Measurements from ENCODE around the gene MEGF6. TPM values are rescaled to one million over a fixed set of nuclear protein-coding genes. Genes with fewer than 3 reads are reported as not detected.
A peak's percentile ranks its signal among the peaks of the same experiment; 100 is the strongest.

The MEGF6 gene
- total RNA-seq, 2 donors from 2014 or later = 83.0 to 103 TPM

GRCh38 chr1:3463408-3463863, 147.9 kb downstream of the MEGF6 start:
- Mint-ChIP-seq H3K36me3 (ENCODE audit: low read depth) (peaks cover 33% of the 10 kb centered on the region), H3K27me3 (ENCODE audit: insufficient read depth) (peaks cover 1% of the 10 kb centered on the region)
- TF ChIP-seq CTCF (conservative IDR thresholded peaks at IDR 0.05) = no peak

GRCh38 chr1:3463013-3463385, 148.3 kb downstream of the MEGF6 start:
- no peak for TF ChIP-seq CTCF (conservative IDR thresholded peaks at IDR 0.05)
- Histone ChIP-seq H3K27me3 (ENCODE audit: control insufficient read depth, insufficient read depth, low read length, poor library complexity, severe bottlenecking) (no peaks in the 10 kb centered on the region), H3K36me3 (ENCODE audit: control insufficient read depth, insufficient read depth, low read length) (peaks cover 37% of the 10 kb centered on the region), H3K9ac (ENCODE audit: extremely low read depth, low read length, poor library complexity, severe bottlenecking) (no peak overlapping the region), H3K9me3 (ENCODE audit: control insufficient read depth, low read length) (no peaks in the 10 kb centered on the region), H3K4me3 (ENCODE audit: low read length) (no peak overlapping the region), H3K27ac (ENCODE audit: low read depth, low read length) (no peak overlapping the region), H3K4me1 (ENCODE audit: control insufficient read depth, insufficient read depth, low read length) (no peaks in the 10 kb centered on the region)
- Mint-ChIP-seq H3K4me1 (peaks cover 6% of the 10 kb centered on the region), H3K9me3 (no peaks in the 10 kb centered on the region), H3K27ac (no peak overlapping the region), H3K36me3 (ENCODE audit: low read depth) (peaks cover 34% of the 10 kb centered on the region), H3K27me3 (ENCODE audit: insufficient read depth) (peaks cover 1% of the 10 kb centered on the region), H3K4me3 (no peak overlapping the region)
- no peak for DNase-seq
- 93 to 100% methylated on average over 12 to 22 of the region's 22 CpGs for WGBS, 2 experiments (ENCODE audit: insufficient coverage in 1 of 2, insufficient read length in 1 of 2)

More at GRCh38 chr1:3463408-3463863, 147.9 kb downstream of the MEGF6 start:
- no peak overlapping the region for H3K27ac Mint-ChIP-seq
- no peak overlapping the region for H3K4me3 ChIP-seq (ENCODE audit: low read length)
- WGBS, 2 experiments (ENCODE audit: insufficient coverage in 1 of 2, insufficient read length in 1 of 2) = 93 to 96% methylated on average over 12 to 20 of the region's 20 CpGs
- H3K9ac ChIP-seq (ENCODE audit: extremely low read depth, low read length, poor library complexity, severe bottlenecking) = no peak overlapping the region
- no peak for DNase-seq
- peak overlapping the region; percentile 11 for H3K27ac ChIP-seq (ENCODE audit: low read depth, low read length)
- H3K9me3 ChIP-seq (ENCODE audit: control insufficient read depth, low read length) = no peaks in the 10 kb centered on the region
- H3K4me1 Mint-ChIP-seq = peaks cover 6% of the 10 kb centered on the region
- H3K27me3 ChIP-seq (ENCODE audit: control insufficient read depth, insufficient read depth, low read length, poor library complexity, severe bottlenecking) = no peaks in the 10 kb centered on the region
- H3K4me3 Mint-ChIP-seq = no peak overlapping the region
- H3K36me3 ChIP-seq (ENCODE audit: control insufficient read depth, insufficient read depth, low read length) = peaks cover 32% of the 10 kb centered on the region
- H3K4me1 ChIP-seq (ENCODE audit: control insufficient read depth, insufficient read depth, low read length) = no peaks in the 10 kb centered on the region
- no peaks in the 10 kb centered on the region for H3K9me3 Mint-ChIP-seq

GRCh38 chr1:3462356-3463012, 148.8 kb downstream of the MEGF6 start:
- Mint-ChIP-seq H3K27ac (no peak overlapping the region), H3K36me3 (ENCODE audit: low read depth) (peaks cover 34% of the 10 kb centered on the region), H3K4me1 (peaks cover 6% of the 10 kb centered on the region)

More at GRCh38 chr1:3462356-3463012, 148.8 kb downstream of the MEGF6 start:
- H3K27me3 ChIP-seq (ENCODE audit: control insufficient read depth, insufficient read depth, low read length, poor library complexity, severe bottlenecking) = no peaks in the 10 kb centered on the region
- peaks cover 37% of the 10 kb centered on the region for H3K36me3 ChIP-seq (ENCODE audit: control insufficient read depth, insufficient read depth, low read length)
- H3K4me3 ChIP-seq (ENCODE audit: low read length) = no peak overlapping the region
- WGBS, 2 experiments (ENCODE audit: insufficient coverage in 1 of 2, insufficient read length in 1 of 2) = 96% methylated on average over 14 to 16 of the region's 16 CpGs
- no peaks in the 10 kb centered on the region for H3K9me3 ChIP-seq (ENCODE audit: control insufficient read depth, low read length)
- H3K27ac ChIP-seq (ENCODE audit: low read depth, low read length) = no peak overlapping the region
- Mint-ChIP-seq H3K9me3 (no peaks in the 10 kb centered on the region), H3K27me3 (ENCODE audit: insufficient read depth) (peaks cover 1% of the 10 kb centered on the region), H3K4me3 (no peak overlapping the region)
- no peak for DNase-seq
- no peak for TF ChIP-seq CTCF (conservative IDR thresholded peaks at IDR 0.05)
- no peak overlapping the region for H3K9ac ChIP-seq (ENCODE audit: extremely low read depth, low read length, poor library complexity, severe bottlenecking)
- no peaks in the 10 kb centered on the region for H3K4me1 ChIP-seq (ENCODE audit: control insufficient read depth, insufficient read depth, low read length)
